Keratinocyte (primary cell): ENCODE measurements around the gene GINS1.

Experiments
- CTCF ChIP-seq, 3 experiments: IDR thresholded peaks in 1 of 3; conservative IDR thresholded peaks in 1 of 3; optimal IDR thresholded peaks in 1 of 3; 2 replicates in 2 of 3; 3 replicates in 1 of 3; pipeline versions ENCODE3 to v1.5.1; 2011; ENCODE audit warnings: low read length in 3 of 3, mild to moderate bottlenecking in 3 of 3, moderate library complexity in 2 of 3, control low read depth in 1 of 3, inconsistent platforms in 1 of 3; ENCODE audit not compliant: insufficient read depth in 2 of 3; ENCODE audit errors: extremely low read depth in 1 of 3
- EZH2 ChIP-seq: IDR thresholded peaks from one replicate; pipeline ENCODE4 v1.6.1; 2012; ENCODE audit warnings: inconsistent platforms, mild to moderate bottlenecking, low read length, moderate library complexity

- TF ChIP-seq CTCF (optimal IDR thresholded peaks at IDR 0.05 in 1 of 3, IDR thresholded peaks at IDR 0.05 in 1 of 3, conservative IDR thresholded peaks at IDR 0.05 in 1 of 3; ENCODE audit: extremely low read depth in 1 of 3, insufficient read depth in 2 of 3, low read length in 3 of 3), result no peak
- TF ChIP-seq EZH2, result no peak
These were observed 34.7 kb upstream of the GINS1 start for GRCh38 chr20:25372584-25373336.
